CD14-positive monocyte (primary cell): ENCODE results near the gene TRANK1. TPM values are rescaled to one million over a fixed set of nuclear protein-coding genes. Genes with fewer than 3 reads are reported as not detected.

Experiments used
- DNase-seq, 3 donors: peaks; one replicate each; pipeline ENCODE4 v3.0.0-alpha.2; 2011 to 2022
- H2AFZ ChIP-seq: 2 replicates; pipeline ENCODE4 v1.6.0; 2012; ENCODE audit warnings: mild to moderate bottlenecking, low read depth, low read length, inconsistent platforms; ENCODE audit not compliant: insufficient read depth, poor library complexity, severe bottlenecking
- H3K27ac ChIP-seq, 2 donors: 1 replicate in 1 of 2; 2 replicates in 1 of 2; pipeline ENCODE4 v1.5.1; 2012 to 2013; ENCODE audit warnings: low read length in 2 of 2, control low read depth in 1 of 2, inconsistent platforms in 1 of 2, low read depth in 1 of 2, mild to moderate bottlenecking in 1 of 2
- H3K27me3 ChIP-seq, 2 donors: one replicate each; pipeline versions ENCODE4 v1.6.0 to v1.6.1; 2011 to 2013; ENCODE audit warnings: low read length in 2 of 2; ENCODE audit not compliant: control insufficient read depth in 2 of 2, insufficient read depth in 2 of 2
- H3K36me3 ChIP-seq, 2 donors: replicated peaks in 1 of 2; 1 replicate in 1 of 2; 2 replicates in 1 of 2; pipeline versions ENCODE4 v1.5.1 to v1.6.1; 2012 to 2013; ENCODE audit warnings: low read length in 2 of 2, control low read depth in 1 of 2, inconsistent platforms in 1 of 2, mild to moderate bottlenecking in 1 of 2; ENCODE audit not compliant: insufficient read depth in 2 of 2, control insufficient read depth in 1 of 2
- H3K4me1 ChIP-seq, 2 donors: 1 replicate in 1 of 2; 2 replicates in 1 of 2; pipeline versions ENCODE4 v1.5.1 to v1.6.1; 2012 to 2013; ENCODE audit warnings: low read length in 2 of 2, control low read depth in 1 of 2, inconsistent platforms in 1 of 2, mild to moderate bottlenecking in 1 of 2, moderate library complexity in 1 of 2; ENCODE audit not compliant: insufficient read depth in 2 of 2, control insufficient read depth in 1 of 2
- H3K4me2 ChIP-seq: replicated peaks from 2 replicates; pipeline ENCODE3; 2012; ENCODE audit warnings: low read length, moderate library complexity, mild to moderate bottlenecking; ENCODE audit not compliant: poor library complexity, severe bottlenecking; ENCODE audit errors: extremely low read depth
- H3K4me3 ChIP-seq, 3 experiments: fragments of 200-600 bp in 1 of 3; sonication (generic) in 1 of 3; replicated peaks in 1 of 3; 1 replicate in 2 of 3; 2 replicates in 1 of 3; pipeline ENCODE4 v1.5.1; 2011 to 2013; ENCODE audit warnings: low read length in 3 of 3, mild to moderate bottlenecking in 3 of 3, control low read depth in 2 of 3, low read depth in 2 of 3, inconsistent platforms in 1 of 3, moderate library complexity in 1 of 3
- H3K79me2 ChIP-seq: 2 replicates; pipeline ENCODE4 v1.6.0; 2012; ENCODE audit warnings: mild to moderate bottlenecking, control low read depth, inconsistent platforms, low read length, moderate library complexity; ENCODE audit not compliant: insufficient read depth
- H3K9ac ChIP-seq: 2 replicates; pipeline ENCODE4 v1.6.0; 2017; ENCODE audit warnings: low read length, mild to moderate bottlenecking; ENCODE audit not compliant: insufficient read depth, poor library complexity, severe bottlenecking
- H3K9me3 ChIP-seq, 2 donors: replicated peaks in 1 of 2; 1 replicate in 1 of 2; 2 replicates in 1 of 2; pipeline versions ENCODE4 v1.5.1 to v1.6.1; 2012 to 2013; ENCODE audit warnings: low read length in 2 of 2, control low read depth in 1 of 2; ENCODE audit not compliant: control insufficient read depth in 1 of 2, insufficient read depth in 1 of 2
- H4K20me1 ChIP-seq: 2 replicates; pipeline ENCODE4 v1.6.0; 2012; ENCODE audit warnings: mild to moderate bottlenecking, low read length, control low read depth, moderate library complexity; ENCODE audit not compliant: insufficient read depth
- H3K27ac Mint-ChIP-seq, 7 donors: one replicate each; pipeline ENCODE4 v1.8.0; 2020; ENCODE audit warnings: mild to moderate bottlenecking in 7 of 7, mixed read lengths in 7 of 7, moderate library complexity in 6 of 7, inconsistent platforms in 2 of 7
- H3K27me3 Mint-ChIP-seq, 3 donors: one replicate each; pipeline ENCODE4 v1.8.0; 2021 to 2022; ENCODE audit warnings: low read depth in 3 of 3, mild to moderate bottlenecking in 3 of 3, mixed read lengths in 3 of 3, moderate library complexity in 3 of 3, inconsistent platforms in 1 of 3
- H3K36me3 Mint-ChIP-seq, 2 donors: one replicate each; pipeline ENCODE4 v1.8.0; 2020; ENCODE audit warnings: mixed read lengths in 2 of 2, inconsistent platforms in 1 of 2, mild to moderate bottlenecking in 1 of 2
- H3K4me1 Mint-ChIP-seq: one replicate; pipeline ENCODE4 v1.8.0; 2020; ENCODE audit warnings: mild to moderate bottlenecking, mixed read lengths
- H3K4me3 Mint-ChIP-seq, 2 donors: one replicate each; pipeline ENCODE4 v1.8.0; 2020; ENCODE audit warnings: mild to moderate bottlenecking in 2 of 2, mixed read lengths in 2 of 2, moderate library complexity in 1 of 2
- H3K9me3 Mint-ChIP-seq, 7 donors: one replicate each; pipeline ENCODE4 v1.8.0; 2020 to 2022; ENCODE audit warnings: mixed read lengths in 7 of 7, mild to moderate bottlenecking in 6 of 7, moderate library complexity in 6 of 7, inconsistent platforms in 2 of 7
- WGBS: methylation state at CpG from one replicate; pipeline ENCODE4 v1.1.5; 2013; ENCODE audit warnings: missing lambda C conversion rate; ENCODE audit not compliant: insufficient coverage; 5-methylcytosine and 5-hydroxymethylcytosine counted together
- intact Hi-C, 2 donors: fragments of 100-400 bp; cut with micrococcal nuclease; formaldehyde crosslinking; loops; one replicate each; pipeline versions ENCODE4 v1.15.0 to v1.15.1; 2023
- polyA plus RNA-seq, 3 donors: library from polyadenylated mRNA; depleted of rRNA in 1 of 3; unstranded in 2 of 3; stranded (reverse) in 1 of 3; fragments of 300-500 nt in 2 of 3; fragments of >200 nt in 1 of 3; fragmentation: Illumina TruSeq in 2 of 3; gene quantifications; 1 replicate in 2 of 3; 2 replicates in 1 of 3; pipeline ENCODE4 v1.2.3, GENCODE V29; 2012 to 2021
- TF ChIP-seq, protein P1 (sequence below): fragments of 200-600 bp; IDR thresholded peaks from one replicate; pipeline ENCODE4 v1.8.0; 2022; ENCODE audit warnings: antibody characterized with exemption, mild to moderate bottlenecking

The TRANK1 gene
- polyA plus RNA-seq, 3 donors: 2.8 to 6.3 (median 5.8) TPM

DNA sequence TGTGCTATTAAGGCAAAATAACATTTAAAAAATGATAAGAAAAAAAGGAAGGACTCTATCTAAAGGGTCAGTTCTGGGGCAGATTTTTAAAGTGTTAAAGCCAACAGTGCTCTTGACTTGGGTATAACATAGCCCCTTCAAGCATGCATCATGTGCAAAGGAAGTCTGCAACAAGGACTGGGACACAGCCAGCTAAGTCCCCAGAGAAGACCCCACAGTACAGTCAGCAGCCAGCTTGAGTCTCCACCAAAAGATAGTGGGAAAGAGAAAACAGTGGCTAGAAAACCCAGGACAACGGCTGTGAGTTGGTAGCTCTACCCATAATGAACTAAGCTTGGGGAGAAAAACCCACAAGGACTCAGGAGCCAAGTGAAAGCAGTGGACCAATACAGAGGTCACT, 94.1 kb downstream of the TRANK1 start:
- Histone ChIP-seq H4K20me1 (no peaks in the 10 kb centered on the region), H3K27me3 (no peaks in the 10 kb centered on the region), H3K79me2 (no peaks in the 10 kb centered on the region), H3K9ac (no peak overlapping the region), H3K27ac (no peak overlapping the region), H3K9me3 (no peaks in the 10 kb centered on the region), H3K36me3 (peaks cover 13 to 66% of the 10 kb centered on the region in 2 donors), H2AFZ (no peak overlapping the region), H3K4me3 (no peak overlapping the region), H3K4me1 (no peaks in the 10 kb centered on the region), H3K4me2 (no peak overlapping the region)
- intact Hi-C loops: no loop called here
- Mint-ChIP-seq H3K9me3 (no peaks in the 10 kb centered on the region), H3K4me1 (no peaks in the 10 kb centered on the region), H3K27me3 (no peaks in the 10 kb centered on the region), H3K4me3 (no peak overlapping the region), H3K27ac (no peak overlapping the region), H3K36me3 (peaks cover 18 to 65% of the 10 kb centered on the region in 2 donors)
- 100% methylated on average over 1 of the region's 1 CpG for WGBS
- TF ChIP-seq, protein P1, sequence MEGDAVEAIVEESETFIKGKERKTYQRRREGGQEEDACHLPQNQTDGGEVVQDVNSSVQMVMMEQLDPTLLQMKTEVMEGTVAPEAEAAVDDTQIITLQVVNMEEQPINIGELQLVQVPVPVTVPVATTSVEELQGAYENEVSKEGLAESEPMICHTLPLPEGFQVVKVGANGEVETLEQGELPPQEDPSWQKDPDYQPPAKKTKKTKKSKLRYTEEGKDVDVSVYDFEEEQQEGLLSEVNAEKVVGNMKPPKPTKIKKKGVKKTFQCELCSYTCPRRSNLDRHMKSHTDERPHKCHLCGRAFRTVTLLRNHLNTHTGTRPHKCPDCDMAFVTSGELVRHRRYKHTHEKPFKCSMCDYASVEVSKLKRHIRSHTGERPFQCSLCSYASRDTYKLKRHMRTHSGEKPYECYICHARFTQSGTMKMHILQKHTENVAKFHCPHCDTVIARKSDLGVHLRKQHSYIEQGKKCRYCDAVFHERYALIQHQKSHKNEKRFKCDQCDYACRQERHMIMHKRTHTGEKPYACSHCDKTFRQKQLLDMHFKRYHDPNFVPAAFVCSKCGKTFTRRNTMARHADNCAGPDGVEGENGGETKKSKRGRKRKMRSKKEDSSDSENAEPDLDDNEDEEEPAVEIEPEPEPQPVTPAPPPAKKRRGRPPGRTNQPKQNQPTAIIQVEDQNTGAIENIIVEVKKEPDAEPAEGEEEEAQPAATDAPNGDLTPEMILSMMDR: no peak
- DNase-seq: no peak

DNA sequence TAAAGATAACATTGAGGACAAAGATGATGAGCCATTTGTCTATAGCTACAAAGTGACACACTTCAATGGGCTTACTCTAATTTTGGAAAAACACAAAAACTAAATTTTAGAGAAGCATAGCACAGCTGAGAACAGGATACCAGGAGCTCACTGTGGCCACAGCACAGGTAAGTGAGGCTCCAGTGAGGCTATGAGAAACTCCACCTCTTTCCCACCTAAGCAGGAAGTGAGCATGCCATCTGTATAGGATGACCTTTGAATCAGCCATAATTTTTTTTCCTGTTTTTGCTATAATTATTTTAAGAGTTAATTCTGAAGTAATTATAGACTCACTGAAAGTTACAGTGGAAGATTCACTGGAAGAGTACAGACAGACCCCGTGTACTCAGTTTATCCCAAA, 98.4 kb downstream of the TRANK1 start:
- Histone ChIP-seq H3K9me3 (no peaks in the 10 kb centered on the region), H3K27ac (no peak overlapping the region), H3K27me3 (no peaks in the 10 kb centered on the region), H3K4me3 (no peak overlapping the region), H3K4me2 (no peak overlapping the region), H3K79me2 (no peaks in the 10 kb centered on the region), H3K36me3 (peaks cover 14 to 87% of the 10 kb centered on the region in 2 donors), H3K4me1 (no peaks in the 10 kb centered on the region), H2AFZ (no peak overlapping the region), H3K9ac (no peak overlapping the region), H4K20me1 (no peaks in the 10 kb centered on the region)
- intact Hi-C loops: loop anchor here in 1 of 2 donors (10.0 kb wide), 1 partner anchor 1908 kb away; no protein-coding TSS in a partner anchor
- H3K36me3 Mint-ChIP-seq: peaks cover 46 to 74% of the 10 kb centered on the region in 2 donors
- H3K27me3 Mint-ChIP-seq: no peaks in the 10 kb centered on the region
- no peak overlapping the region for H3K27ac Mint-ChIP-seq
- DNase-seq: no peak
- H3K9me3 Mint-ChIP-seq: peaks cover 0 to 9% (median 6%) of the 10 kb centered on the region in 7 donors
- WGBS: no CpG with 5 or more reads among the region's 1 CpG
- H3K4me3 Mint-ChIP-seq: no peak overlapping the region
- TF ChIP-seq, protein P1: no peak
- no peaks in the 10 kb centered on the region for H3K4me1 Mint-ChIP-seq
